ENCODE data around the gene CYP3A5. TPM values are rescaled to one million over a fixed set of nuclear protein-coding genes. Genes with fewer than 3 reads are reported as not detected.

CYP3A5 gene
- total and polyA plus RNA-seq, 2 of the 8 experiments (the other 6 are each of a cell fraction or from before 2014, with no cell fraction given) = 0.06 TPM; not detected in 1

DNA sequence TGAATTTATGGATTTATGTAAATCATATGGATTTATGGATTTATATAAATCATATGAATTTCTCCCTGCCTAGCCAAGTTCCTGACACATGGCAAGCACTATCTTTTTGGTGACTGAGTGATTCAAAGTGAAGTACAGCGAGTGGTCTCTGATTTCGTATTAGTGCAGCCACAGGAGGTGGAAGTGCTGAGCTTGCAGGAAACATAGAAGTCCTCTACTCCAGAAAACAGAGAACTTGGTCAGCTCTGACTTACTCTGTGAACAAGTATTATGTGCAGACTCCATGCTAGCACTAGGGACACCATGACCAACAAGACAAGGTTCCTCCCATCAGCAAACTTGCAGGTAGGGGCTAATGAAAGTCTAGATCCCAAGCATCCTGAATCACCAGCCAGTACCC is 28.5 kb downstream of the CYP3A5 start:
- H4K5ac ChIP-seq (ENCODE audit: insufficient read length, low read depth, low read length) = no peak overlapping the region
- no peak overlapping the region for H3K4ac ChIP-seq (replicated peaks; ENCODE audit: insufficient read length, low read depth, low read length)
- H3K4me2 ChIP-seq (ENCODE audit: insufficient read depth in 1 of 2, low read depth in 2 of 2, low read length in 2 of 2) = no peak overlapping the region
- H3K56ac ChIP-seq (replicated peaks; ENCODE audit: insufficient read length, low read depth, low read length) = no peak overlapping the region
- no peak overlapping the region for H2BK5ac ChIP-seq (ENCODE audit: low read depth, low read length)
- H3K36me3 ChIP-seq (ENCODE audit: control insufficient read depth in 2 of 4, insufficient read depth in 4 of 4, low read length in 3 of 4) = no peaks in the 10 kb centered on the region; a peak in 1 of 8 replicates
- no peaks in the 10 kb centered on the region for H3K9me3 ChIP-seq (ENCODE audit: insufficient read depth in 2 of 2, low read depth in 1 of 2, low read length in 1 of 2)
- no peak for FAIRE-seq
- no peaks in the 10 kb centered on the region for H3K79me2 ChIP-seq (ENCODE audit: control insufficient read depth in 1 of 2, insufficient read depth in 2 of 2, low read length in 2 of 2)
- POLR2A ChIA-PET (ENCODE audit: partially characterized antibody) = no interaction called here
- H2BK20ac ChIP-seq (ENCODE audit: low read length) = no peak overlapping the region
- H3K14ac ChIP-seq (ENCODE audit: insufficient read length) = no peak overlapping the region
- H4K8ac ChIP-seq (ENCODE audit: extremely low read depth, insufficient read depth, low read length) = no peak overlapping the region
- no peaks in the 10 kb centered on the region; the same call in 1 of the 2 replicates for H3K79me1 ChIP-seq (ENCODE audit: low read depth, low read length)
- H3K27ac ChIP-seq (ENCODE audit: low read depth, low read length) = no peak overlapping the region
- H3K23me2 ChIP-seq (ENCODE audit: low read depth, low read length) = no peaks in the 10 kb centered on the region
- H2BK15ac ChIP-seq (ENCODE audit: low read length) = no peak overlapping the region
- no peak overlapping the region for H2BK120ac ChIP-seq (replicated peaks; ENCODE audit: low read depth, low read length)
- H4K91ac ChIP-seq (replicated peaks; ENCODE audit: insufficient read length, low read length) = no peak overlapping the region
- WGBS, 2 experiments (ENCODE audit: extremely low coverage in 1 of 2, insufficient coverage in 1 of 2, insufficient read length in 1 of 2, insufficient replicate concordance in 2 of 2, low coverage in 1 of 2, low lambda C conversion rate in 2 of 2, missing lambda C conversion rate in 1 of 2) = 98% methylated on average over 2 of the region's 2 CpGs; no CpG with 5 or more reads in 1 of the 2 experiments
- H3K9ac ChIP-seq (replicated peaks in 1 of 4; ENCODE audit: extremely low read depth in 1 of 4, low read depth in 3 of 4, low read length in 3 of 4) = no peak overlapping the region
- H3K23ac ChIP-seq (ENCODE audit: insufficient read length) = no peak overlapping the region
- H4K20me1 ChIP-seq (replicated peaks in 1 of 2; ENCODE audit: control insufficient read depth in 1 of 2, insufficient read depth in 2 of 2, low read length in 2 of 2) = no peaks in the 10 kb centered on the region
- CTCF ChIA-PET (ENCODE audit: partially characterized antibody) = interaction anchor here (1.1 kb wide), 2 partner anchors 53 to 125 kb away, joined by 3 read pairs; no protein-coding TSS in a partner anchor
- no peak for DNase-seq (ENCODE audit: low read depth in 1 of 2, low spot score in 2 of 2)
- no peak overlapping the region for H3K4me3 ChIP-seq (ENCODE audit: extremely low read depth in 1 of 4, insufficient read depth in 2 of 4, low read depth in 3 of 4, low read length in 4 of 4)
- H2AK5ac ChIP-seq (ENCODE audit: low read depth, low read length) = no peak overlapping the region
- H3K4me1 ChIP-seq (replicated peaks in 1 of 4; ENCODE audit: control insufficient read depth in 3 of 4, insufficient read depth in 4 of 4, low read length in 3 of 4) = no peaks in the 10 kb centered on the region
- no peaks in the 10 kb centered on the region for H3K27me3 ChIP-seq (replicated peaks in 1 of 4; ENCODE audit: control insufficient read depth in 3 of 4, extremely low read depth in 1 of 4, insufficient read depth in 3 of 4, low read length in 3 of 4)
- H3K18ac ChIP-seq (ENCODE audit: extremely low read depth, low read length) = no peak overlapping the region
- no peak overlapping the region for H2BK12ac ChIP-seq (ENCODE audit: low read depth, low read length)
- H2AFZ ChIP-seq (ENCODE audit: low read length) = no peak overlapping the region
- TF ChIP-seq SRF (IDR thresholded peaks at IDR 0.05; ENCODE audit: low read depth, low read length) = no peak
- TF ChIP-seq HDAC6 (IDR thresholded peaks at IDR 0.05; ENCODE audit: low read depth, low read length) = no peak
- TF ChIP-seq CBX8 (IDR thresholded peaks at IDR 0.05; ENCODE audit: borderline replicate concordance, low read depth, low read length) = no peak
- no peak for TF ChIP-seq YY1 (IDR thresholded peaks at IDR 0.05; ENCODE audit: low read depth, low read length)
- TF ChIP-seq FOSL1 (IDR thresholded peaks at IDR 0.05; ENCODE audit: insufficient read depth, low read depth, low read length) = no peak
- no peak for TF ChIP-seq BACH1 (IDR thresholded peaks at IDR 0.05; ENCODE audit: low read length)
- TF ChIP-seq, protein P1, sequence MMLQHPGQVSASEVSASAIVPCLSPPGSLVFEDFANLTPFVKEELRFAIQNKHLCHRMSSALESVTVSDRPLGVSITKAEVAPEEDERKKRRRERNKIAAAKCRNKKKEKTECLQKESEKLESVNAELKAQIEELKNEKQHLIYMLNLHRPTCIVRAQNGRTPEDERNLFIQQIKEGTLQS (IDR thresholded peaks at IDR 0.05; ENCODE audit: insufficient read depth, low read depth, low read length) = no peak
- no peak for TF ChIP-seq CHD2 (IDR thresholded peaks at IDR 0.05; ENCODE audit: low read length)
- no peak for TF ChIP-seq TCF12 (IDR thresholded peaks at IDR 0.05; ENCODE audit: low read depth, low read length)
- TF ChIP-seq HDAC2 (IDR thresholded peaks at IDR 0.05; ENCODE audit: borderline replicate concordance in 1 of 2, low read depth in 2 of 2, low read length in 2 of 2) = no peak
- TF ChIP-seq, protein P2, sequence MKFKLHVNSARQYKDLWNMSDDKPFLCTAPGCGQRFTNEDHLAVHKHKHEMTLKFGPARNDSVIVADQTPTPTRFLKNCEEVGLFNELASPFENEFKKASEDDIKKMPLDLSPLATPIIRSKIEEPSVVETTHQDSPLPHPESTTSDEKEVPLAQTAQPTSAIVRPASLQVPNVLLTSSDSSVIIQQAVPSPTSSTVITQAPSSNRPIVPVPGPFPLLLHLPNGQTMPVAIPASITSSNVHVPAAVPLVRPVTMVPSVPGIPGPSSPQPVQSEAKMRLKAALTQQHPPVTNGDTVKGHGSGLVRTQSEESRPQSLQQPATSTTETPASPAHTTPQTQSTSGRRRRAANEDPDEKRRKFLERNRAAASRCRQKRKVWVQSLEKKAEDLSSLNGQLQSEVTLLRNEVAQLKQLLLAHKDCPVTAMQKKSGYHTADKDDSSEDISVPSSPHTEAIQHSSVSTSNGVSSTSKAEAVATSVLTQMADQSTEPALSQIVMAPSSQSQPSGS (IDR thresholded peaks at IDR 0.05; ENCODE audit: low read length) = no peak
- TF ChIP-seq SP2 (IDR thresholded peaks at IDR 0.05; ENCODE audit: low read length) = no peak

All from H1 (cell line).